ENCODE data around the gene ANXA10.

ANXA10 gene

DNA sequence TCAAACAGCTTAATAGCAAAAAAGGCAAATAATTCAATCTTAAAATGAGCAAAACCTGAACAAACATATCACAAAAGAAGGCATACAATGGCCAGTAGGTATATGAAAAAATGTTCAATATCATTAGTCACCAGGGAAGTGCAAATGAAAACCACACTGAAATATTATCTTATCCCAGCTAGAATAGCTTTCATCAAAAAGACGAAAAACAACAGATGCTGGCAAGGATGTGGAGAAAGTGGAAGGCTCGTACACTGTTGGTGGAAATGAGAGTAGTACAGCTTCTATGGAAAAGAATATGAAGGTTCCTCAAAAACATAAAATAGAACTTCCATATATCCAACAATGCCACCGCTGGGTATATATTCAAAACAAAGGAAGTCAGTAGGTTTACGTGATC, 29.3 kb upstream of the ANXA10 start:
- DNase-seq (ENCODE audit: low read depth) = no peak
- TF ChIP-seq, protein P1, sequence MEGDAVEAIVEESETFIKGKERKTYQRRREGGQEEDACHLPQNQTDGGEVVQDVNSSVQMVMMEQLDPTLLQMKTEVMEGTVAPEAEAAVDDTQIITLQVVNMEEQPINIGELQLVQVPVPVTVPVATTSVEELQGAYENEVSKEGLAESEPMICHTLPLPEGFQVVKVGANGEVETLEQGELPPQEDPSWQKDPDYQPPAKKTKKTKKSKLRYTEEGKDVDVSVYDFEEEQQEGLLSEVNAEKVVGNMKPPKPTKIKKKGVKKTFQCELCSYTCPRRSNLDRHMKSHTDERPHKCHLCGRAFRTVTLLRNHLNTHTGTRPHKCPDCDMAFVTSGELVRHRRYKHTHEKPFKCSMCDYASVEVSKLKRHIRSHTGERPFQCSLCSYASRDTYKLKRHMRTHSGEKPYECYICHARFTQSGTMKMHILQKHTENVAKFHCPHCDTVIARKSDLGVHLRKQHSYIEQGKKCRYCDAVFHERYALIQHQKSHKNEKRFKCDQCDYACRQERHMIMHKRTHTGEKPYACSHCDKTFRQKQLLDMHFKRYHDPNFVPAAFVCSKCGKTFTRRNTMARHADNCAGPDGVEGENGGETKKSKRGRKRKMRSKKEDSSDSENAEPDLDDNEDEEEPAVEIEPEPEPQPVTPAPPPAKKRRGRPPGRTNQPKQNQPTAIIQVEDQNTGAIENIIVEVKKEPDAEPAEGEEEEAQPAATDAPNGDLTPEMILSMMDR (IDR thresholded peaks at IDR 0.05; ENCODE audit: control insufficient read depth, insufficient read depth, low read depth, low read length, missing control alignments) = no peak
- no peak overlapping the region for H3K4me3 ChIP-seq (ENCODE audit: control insufficient read depth, low read depth, low read length)

DNA sequence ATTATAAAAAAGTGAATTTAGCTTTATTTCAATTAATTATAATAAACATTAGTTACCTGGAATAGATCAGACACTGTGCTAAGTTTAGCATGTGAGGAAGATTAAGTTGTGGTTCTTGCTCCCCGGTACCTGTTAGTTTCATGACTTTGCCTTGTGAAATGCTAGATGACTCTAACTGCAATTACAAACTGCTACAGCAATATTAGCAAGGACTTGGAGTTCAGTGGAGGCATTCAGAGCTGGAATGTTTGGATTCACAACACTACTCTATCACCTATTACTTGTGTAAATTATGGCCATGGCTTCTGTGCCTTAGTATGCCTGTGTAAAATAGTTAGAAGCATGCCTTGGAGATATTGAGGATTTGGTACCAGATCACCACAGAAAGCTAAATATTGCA, 21.4 kb upstream of the ANXA10 start:
- DNase-seq (ENCODE audit: low read depth) = no peak
- TF ChIP-seq, protein P1 (IDR thresholded peaks at IDR 0.05; ENCODE audit: control insufficient read depth, insufficient read depth, low read depth, low read length, missing control alignments) = no peak
- no peak overlapping the region for H3K4me3 ChIP-seq (ENCODE audit: control insufficient read depth, low read depth, low read length)

DNA sequence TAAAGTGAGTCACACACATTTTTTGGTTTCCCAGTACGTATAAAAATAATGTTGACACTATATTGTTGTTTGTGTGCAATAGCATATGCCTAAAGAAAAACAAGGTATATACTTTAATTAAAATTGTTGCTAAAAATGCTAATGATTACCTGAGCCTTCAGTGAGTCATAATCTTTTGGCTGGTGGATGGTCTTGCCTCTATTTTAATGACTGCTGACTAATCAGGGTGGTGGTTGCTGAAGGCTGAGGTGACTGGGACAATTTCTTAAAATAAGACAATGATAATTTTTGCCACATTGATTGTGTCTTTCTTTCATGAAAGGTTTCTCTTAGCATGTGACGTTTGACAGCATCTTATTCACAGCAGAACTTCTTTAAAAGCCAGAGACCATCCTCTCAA, 21.0 kb upstream of the ANXA10 start:
- no peak for DNase-seq (ENCODE audit: low read depth)
- TF ChIP-seq, protein P1 (IDR thresholded peaks at IDR 0.05; ENCODE audit: control insufficient read depth, insufficient read depth, low read depth, low read length, missing control alignments) = no peak
- no peak overlapping the region for H3K4me3 ChIP-seq (ENCODE audit: control insufficient read depth, low read depth, low read length)

DNA sequence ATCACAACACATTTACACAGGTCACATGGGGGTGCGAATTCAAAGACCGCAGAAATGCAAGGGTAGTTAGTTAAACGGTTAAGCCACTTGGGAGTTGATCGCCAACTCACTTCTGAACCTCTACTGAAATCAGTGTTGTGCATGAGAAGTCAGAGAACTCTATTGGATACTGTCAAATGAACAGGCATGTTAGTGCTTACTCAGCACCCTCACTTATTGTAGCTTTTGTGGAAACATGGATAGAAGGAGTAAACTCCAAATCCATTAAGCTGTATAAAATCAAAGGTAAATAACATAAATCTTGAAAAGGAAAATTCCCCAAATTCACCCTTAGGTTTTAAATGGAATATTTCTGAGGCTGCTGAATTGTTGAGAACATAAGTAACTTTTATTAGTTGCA, 17.5 kb upstream of the ANXA10 start:
- no peak for DNase-seq (ENCODE audit: low read depth)
- TF ChIP-seq, protein P1 (IDR thresholded peaks at IDR 0.05; ENCODE audit: control insufficient read depth, insufficient read depth, low read depth, low read length, missing control alignments) = no peak
- H3K4me3 ChIP-seq (ENCODE audit: control insufficient read depth, low read depth, low read length) = no peak overlapping the region

DNA sequence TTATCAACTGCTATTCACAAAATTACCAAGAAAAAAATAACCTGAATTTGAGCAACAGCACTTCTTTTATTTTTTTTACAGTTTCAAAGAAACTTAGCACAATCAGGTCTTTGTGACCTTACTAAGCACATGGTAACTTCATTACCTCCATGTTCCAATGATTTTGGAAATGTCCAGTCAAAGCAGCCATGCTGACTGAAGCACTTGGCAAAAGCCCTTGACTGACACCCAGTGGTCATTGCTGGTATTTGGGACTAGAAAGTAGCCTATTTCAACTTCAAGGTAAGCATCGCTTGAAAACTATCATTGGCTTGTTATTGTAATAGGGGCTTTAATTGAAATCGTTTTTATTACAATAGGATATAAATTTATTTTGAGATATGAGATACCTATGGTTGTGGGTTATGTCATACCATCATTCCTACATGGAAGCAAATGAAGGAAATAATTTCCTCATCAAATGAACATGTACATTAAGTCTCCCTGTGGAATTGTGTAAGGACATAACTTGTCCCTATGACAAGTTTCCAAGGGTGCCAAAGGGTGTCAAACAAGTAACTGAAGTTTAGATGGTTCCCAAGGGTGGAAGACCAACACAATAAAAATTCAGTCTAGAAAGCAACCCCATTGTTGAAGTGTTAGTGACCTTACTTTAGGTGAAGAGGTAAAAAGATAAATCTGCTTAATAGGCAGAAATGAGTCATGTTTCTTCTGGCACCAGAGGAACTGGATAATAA, 15.2 kb upstream of the ANXA10 start:
- H3K4me3 ChIP-seq (ENCODE audit: control insufficient read depth, low read depth, low read length) = no peak overlapping the region
- DNase-seq (ENCODE audit: low read depth) = peak; percentile 39
- TF ChIP-seq, protein P1 (IDR thresholded peaks at IDR 0.05; ENCODE audit: control insufficient read depth, insufficient read depth, low read depth, low read length, missing control alignments) = peak; percentile 95

DNA sequence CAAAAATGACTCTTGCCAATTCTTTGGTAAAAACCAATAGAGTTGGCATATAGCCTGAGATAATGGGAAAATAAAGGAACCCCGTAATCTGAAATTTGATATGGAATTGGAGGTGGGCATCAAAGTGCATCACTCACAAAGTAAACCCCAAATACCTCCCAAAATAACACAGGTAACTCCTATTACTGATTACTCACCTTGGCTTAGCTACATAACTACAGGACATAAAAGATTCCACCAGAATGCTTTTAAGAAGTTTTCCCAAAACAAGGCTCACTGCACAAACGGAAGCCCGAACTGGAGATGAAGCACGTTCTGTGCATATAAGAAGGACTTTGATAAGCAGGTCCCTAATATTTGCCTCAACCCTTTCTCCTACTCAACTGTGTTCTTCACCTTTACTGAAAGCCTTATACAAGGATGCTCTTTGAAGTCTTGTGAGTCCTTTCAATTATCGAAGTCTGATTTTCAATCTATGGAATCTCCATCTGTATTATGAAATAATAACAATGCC, 14.6 kb upstream of the ANXA10 start:
- H3K4me3 ChIP-seq (ENCODE audit: control insufficient read depth, low read depth, low read length) = no peak overlapping the region
- DNase-seq (ENCODE audit: low read depth) = no peak
- TF ChIP-seq, protein P1 (IDR thresholded peaks at IDR 0.05; ENCODE audit: control insufficient read depth, insufficient read depth, low read depth, low read length, missing control alignments) = no peak

Measured in AG09309 (cell line).